SW 1271 (cell line): ENCODE results near the gene SRSF5.
A peak's percentile ranks its signal among the peaks of the same experiment; 100 is the strongest.
"Not testable (repeated sequence)": the region's sequence is repeated elsewhere in the genome, so short reads cannot be mapped to it uniquely, and the experiment has no call there.

Experiments used
- DNase-seq, 2 experiments: peaks; one replicate each; lab custom pipeline; 2025; lab: John Stamatoyannopoulos, UW

SRSF5 gene

DNA sequence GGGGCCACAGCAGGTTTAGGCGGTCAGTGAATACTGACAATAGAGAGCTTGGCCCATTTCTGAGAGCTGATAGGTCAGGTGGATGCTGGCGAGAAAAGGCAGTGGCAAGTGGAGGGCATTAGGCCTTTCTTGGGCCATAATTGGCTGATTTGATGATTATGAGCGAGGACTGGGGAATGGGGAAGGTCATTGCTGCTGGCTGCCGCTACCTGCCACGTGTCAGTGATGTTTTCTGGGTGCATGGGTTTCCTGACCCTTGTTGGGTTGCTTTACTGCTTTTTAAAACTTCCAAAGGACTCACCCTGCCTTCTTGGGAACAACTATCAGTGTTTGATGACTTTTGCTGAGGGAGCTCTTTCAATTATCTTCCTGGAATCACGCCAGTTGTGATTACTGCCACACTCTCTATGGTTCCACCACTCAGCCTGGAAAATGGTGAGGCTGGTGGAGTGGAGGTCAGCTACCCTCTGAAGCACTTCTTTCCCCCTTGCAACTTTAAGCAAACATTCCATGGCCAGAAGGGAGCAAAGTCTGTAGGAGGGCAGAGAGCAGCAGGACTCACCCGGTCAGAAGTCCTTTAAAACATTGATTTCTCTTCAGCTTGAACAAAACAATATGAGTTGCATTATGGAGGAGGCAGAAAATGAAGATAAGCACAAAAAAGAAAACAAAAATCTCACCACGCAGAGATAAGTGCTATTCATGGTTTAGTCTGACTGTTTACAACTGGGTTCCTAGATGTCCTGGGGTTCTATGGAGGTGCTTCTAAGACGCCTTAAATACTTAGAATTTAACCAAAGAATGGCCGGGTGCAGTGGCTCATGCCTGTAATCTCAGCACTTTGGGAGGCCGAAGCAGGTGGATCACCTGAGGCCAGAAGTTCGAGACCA, 42.2 kb downstream of the SRSF5 start:
- DNase-seq = no peak

DNA sequence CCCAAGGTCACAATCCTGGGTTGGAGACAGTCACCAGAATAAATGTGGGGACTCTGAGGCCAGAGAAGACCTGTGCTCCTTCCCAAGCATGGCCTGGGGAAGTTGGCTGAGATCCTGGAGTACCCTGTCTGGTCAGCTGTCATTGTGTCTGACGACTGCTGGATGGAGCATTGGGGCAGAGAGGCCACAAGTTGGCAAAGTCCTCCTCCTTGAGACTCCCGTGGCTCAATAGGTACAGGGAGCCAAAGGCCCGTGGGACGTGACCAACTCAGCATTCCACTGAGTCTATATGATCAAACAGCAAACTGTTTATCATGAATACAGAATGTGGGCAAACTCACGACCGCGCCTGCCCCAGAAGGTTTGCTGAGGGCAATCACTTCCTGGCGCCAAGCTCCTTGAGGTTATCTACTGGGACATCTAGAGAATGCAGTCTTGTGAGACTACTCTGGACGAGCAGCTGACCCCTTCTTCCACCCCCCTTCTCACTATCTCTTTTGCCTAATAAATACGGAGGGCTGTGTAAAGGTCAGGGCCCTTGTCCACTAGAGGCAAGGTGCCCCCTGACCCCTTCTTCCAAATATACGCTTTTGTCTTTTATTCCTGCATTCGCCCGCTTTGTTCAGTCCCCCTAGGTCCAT, 44.4 kb downstream of the SRSF5 start:
- no peak for DNase-seq

DNA sequence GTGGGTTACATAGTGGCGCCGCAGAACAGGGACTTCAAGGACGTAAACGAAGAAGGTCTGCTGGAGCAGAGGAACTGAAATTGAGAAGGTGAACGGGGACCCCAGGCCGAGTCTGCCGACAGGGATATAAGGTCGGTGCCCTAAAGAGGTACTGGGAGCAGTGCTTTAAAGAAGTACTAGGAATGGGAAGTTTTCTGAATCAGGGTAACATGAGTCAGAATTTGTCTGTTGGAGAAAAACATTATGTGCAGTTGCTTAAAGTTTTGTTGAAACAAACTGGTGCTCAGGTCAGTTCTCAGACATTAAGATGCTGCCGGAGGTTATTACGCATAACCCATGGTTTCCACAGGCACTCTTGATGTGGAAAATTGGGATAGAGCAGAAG, 44.9 kb downstream of the SRSF5 start:
- DNase-seq = no peak

DNA sequence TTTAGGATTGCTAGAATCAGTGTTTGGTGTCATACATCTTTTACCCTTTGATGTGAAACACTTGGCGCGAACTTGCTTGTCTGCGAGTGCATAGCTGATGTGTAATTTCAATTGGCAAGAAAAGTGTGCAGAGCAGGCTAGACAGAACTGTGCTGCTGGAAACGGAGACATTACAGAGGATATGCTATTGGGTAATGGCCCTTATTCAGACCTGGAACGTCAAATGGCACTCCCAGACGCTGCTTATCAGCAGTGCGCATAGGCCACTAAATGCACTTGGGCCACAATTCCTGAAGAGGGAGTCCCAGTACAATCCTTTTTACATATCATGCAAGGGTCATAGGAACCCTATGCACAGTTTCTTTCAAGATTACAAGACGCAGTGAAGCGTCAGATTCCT, 45.8 kb downstream of the SRSF5 start:
- no peak for DNase-seq

DNA sequence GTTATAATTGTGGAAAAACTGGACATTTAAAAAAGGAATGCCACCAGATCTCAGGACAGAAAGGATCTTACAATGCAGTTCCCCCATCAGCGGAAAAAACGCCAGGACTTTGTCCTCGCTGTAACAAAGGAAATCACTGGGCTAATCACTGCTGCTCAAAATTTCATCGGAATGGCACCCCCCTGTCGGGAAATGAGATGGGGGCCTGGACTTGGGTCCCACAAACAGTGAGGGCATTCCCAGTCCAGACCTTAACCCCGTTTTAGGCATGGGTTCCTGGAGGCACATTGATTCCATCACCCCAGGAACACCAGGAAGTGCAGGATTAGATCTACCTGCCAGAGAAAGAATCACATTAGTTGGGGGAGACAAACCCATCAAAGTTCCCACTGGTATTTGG, 46.4 kb downstream of the SRSF5 start:
- not testable (repeated sequence) for DNase-seq

DNA sequence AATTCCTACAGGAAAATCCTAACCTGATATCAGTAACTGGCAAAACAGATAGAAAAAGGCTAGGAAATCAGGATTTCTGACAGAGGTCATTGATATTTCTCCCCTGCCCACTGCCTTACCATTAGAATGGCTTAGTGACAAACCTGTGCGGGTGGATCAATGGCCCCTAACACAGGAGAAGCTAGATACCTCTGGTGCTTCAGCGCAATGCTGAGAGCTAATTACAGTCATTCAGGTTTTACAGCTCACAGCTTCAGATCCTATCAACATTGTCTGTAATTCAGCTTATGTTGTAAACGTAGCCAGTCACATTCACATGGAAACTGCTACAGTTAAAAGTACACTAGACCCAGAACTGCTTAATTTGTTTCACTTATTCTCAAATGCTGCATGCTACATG, 47.5 kb downstream of the SRSF5 start:
- no peak for DNase-seq

DNA sequence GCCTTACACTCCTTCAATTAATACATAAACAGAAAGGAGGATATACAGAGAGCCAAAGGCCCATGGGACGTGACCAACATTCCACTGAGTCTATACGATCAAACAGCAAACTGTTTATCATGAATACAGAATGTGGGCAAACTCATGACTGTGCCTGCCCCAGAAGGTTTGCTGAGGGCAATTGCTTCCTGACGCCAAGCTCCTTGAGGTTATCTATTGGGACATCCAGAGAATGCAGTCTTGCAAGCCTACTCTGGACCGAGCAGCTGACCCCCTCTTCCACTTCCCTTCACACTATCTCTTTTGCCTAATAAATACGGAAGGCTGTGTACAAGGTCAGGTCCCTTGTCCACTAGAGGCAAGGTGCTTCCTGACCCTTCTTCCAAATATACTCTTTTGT, 48.6 kb downstream of the SRSF5 start:
- no peak for DNase-seq

DNA sequence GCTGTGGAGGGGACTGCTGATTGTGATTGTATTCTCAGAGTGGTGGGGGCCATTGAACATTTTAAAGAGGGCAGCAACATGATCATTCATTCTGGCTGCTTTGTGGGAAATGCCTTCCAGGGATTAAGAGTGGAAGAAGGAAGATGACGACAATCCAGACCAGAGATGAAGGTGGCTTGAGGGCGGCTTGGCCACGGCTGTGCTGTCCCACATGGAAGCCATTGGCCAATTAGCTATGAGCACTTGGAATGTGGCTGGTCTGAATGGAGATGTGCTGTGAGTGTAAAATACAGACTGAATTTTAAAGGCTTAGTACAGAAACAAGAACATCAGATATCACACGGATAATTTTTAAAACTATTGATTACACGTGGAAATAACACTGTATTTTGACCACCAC, 49.3 kb downstream of the SRSF5 start:
- no peak for DNase-seq

DNA sequence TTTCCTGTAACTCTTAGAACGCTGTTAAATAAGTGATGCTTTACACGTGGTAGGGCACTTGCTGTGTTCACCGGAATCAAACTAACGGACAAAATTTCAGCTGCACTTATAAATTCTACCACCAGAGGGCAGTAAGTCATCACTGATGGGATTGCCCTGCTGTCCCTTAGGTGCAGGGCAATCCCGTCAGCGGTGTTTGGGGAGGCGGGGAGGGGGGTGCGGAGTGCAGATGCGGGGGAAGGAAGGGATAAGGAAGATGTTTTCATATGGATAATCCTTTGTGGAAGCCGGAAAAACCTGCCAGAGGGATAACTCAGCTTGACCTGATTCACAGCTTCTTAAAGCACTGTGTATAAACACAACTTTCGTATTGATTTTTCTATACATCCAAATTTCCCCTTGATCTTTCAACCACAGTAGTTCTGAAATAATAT, 51.8 kb downstream of the SRSF5 start:
- peak; percentile 24 to 73 for DNase-seq

DNA sequence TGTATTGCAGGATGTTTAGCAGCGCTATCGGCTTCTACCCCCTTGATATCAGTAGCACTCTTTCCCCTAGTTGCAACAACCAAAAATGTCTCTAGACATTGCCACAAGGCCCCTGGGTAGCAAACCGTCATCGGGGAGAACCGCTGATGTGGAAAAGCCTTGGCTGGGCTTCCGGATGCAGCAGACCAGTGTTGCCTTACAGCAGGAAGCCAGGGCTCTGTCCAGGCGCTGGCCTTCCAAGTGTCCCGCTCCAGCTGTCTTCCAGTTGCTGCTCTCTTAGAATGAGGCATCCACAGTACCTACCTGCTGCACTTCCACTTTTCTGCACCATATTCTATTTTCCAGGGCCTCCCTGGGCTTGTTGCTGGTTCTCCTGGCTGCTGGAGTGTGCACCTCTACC, 52.7 kb downstream of the SRSF5 start:
- no peak for DNase-seq

DNA sequence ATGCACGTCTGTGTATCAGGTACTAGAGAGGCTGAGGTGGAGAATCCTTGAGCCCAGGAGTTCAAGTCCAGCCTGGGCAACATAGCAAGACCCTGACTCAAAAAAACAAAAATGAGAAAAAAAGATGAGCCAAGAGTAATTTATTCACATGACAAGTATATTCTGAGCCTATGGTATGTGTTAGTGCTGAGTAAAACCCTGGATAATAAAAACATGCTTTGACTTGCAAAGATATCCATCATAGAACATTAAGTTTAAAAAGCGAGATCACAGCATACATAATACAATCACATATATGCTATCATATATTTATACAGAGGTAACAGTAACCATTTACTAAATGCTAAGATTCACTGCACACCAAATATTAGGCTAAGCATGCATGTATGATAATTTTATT, 54.0 kb downstream of the SRSF5 start:
- DNase-seq = no peak
